ENCODE measurements around the gene ALK. TPM values are rescaled to one million over a fixed set of nuclear protein-coding genes. Genes with fewer than 3 reads are reported as not detected.

Gene ALK
- total RNA-seq, 1 donor from 2014 or later, result 0.52 TPM

- Histone ChIP-seq H3K4me1 (ENCODE audit: control insufficient read depth in 3 of 3, insufficient read depth in 3 of 3, low read length in 3 of 3) (no peaks in the 10 kb centered on the region), H3K9me3 (ENCODE audit: control insufficient read depth in 3 of 3, low read length in 3 of 3) (no peaks in the 10 kb centered on the region), H3K27me3 (ENCODE audit: control insufficient read depth in 3 of 3, insufficient read depth in 3 of 3, low read length in 3 of 3) (no peaks in the 10 kb centered on the region), H3K27ac (ENCODE audit: low read depth, low read length) (no peak overlapping the region), H3K9ac (ENCODE audit: low read depth in 1 of 3, low read length in 3 of 3) (no peak overlapping the region), H3K4me3 (ENCODE audit: low read length in 3 of 3) (no peak overlapping the region), H3K36me3 (ENCODE audit: control insufficient read depth in 3 of 3, insufficient read depth in 3 of 3, low read length in 3 of 3) (no peaks in the 10 kb centered on the region)
These were observed 329.8 kb downstream of the ALK start for GRCh38 chr2:29591600-29591999.

- H3K27me3 ChIP-seq (ENCODE audit: control insufficient read depth in 3 of 3, insufficient read depth in 3 of 3, low read length in 3 of 3), result no peaks in the 10 kb centered on the region
- H3K4me1 ChIP-seq (ENCODE audit: control insufficient read depth in 3 of 3, insufficient read depth in 3 of 3, low read length in 3 of 3), result no peaks in the 10 kb centered on the region
- no peak overlapping the region for H3K9ac ChIP-seq (ENCODE audit: low read depth in 1 of 3, low read length in 3 of 3)
- no peaks in the 10 kb centered on the region for H3K9me3 ChIP-seq (ENCODE audit: control insufficient read depth in 3 of 3, low read length in 3 of 3)
- H3K4me3 ChIP-seq (ENCODE audit: low read length in 3 of 3), result no peak overlapping the region
- H3K27ac ChIP-seq (ENCODE audit: low read depth, low read length), result no peak overlapping the region
- no peaks in the 10 kb centered on the region for H3K36me3 ChIP-seq (ENCODE audit: control insufficient read depth in 3 of 3, insufficient read depth in 3 of 3, low read length in 3 of 3)
These were observed 331.2 kb downstream of the ALK start for GRCh38 chr2:29590211-29590610.

- no peaks in the 10 kb centered on the region for H3K27me3 ChIP-seq (ENCODE audit: control insufficient read depth in 3 of 3, insufficient read depth in 3 of 3, low read length in 3 of 3)
- no peak overlapping the region for H3K27ac ChIP-seq (ENCODE audit: low read depth, low read length)
- no peaks in the 10 kb centered on the region for H3K36me3 ChIP-seq (ENCODE audit: control insufficient read depth in 3 of 3, insufficient read depth in 3 of 3, low read length in 3 of 3)
- no peak overlapping the region for H3K9ac ChIP-seq (ENCODE audit: low read depth in 1 of 3, low read length in 3 of 3)
- no peaks in the 10 kb centered on the region for H3K9me3 ChIP-seq (ENCODE audit: control insufficient read depth in 3 of 3, low read length in 3 of 3)
- no peaks in the 10 kb centered on the region for H3K4me1 ChIP-seq (ENCODE audit: control insufficient read depth in 3 of 3, insufficient read depth in 3 of 3, low read length in 3 of 3)
- no peak overlapping the region for H3K4me3 ChIP-seq (ENCODE audit: low read length in 3 of 3)
These were observed 331.8 kb downstream of the ALK start for GRCh38 chr2:29589440-29590103.

GRCh38 chr2:29587402-29588190 lies 333.8 kb downstream of the ALK start:
- H3K27ac ChIP-seq (ENCODE audit: low read depth, low read length), result no peak overlapping the region
- H3K36me3 ChIP-seq (ENCODE audit: control insufficient read depth in 3 of 3, insufficient read depth in 3 of 3, low read length in 3 of 3), result no peaks in the 10 kb centered on the region
- no peaks in the 10 kb centered on the region for H3K9me3 ChIP-seq (ENCODE audit: control insufficient read depth in 3 of 3, low read length in 3 of 3)
- no peaks in the 10 kb centered on the region for H3K4me1 ChIP-seq (ENCODE audit: control insufficient read depth in 3 of 3, insufficient read depth in 3 of 3, low read length in 3 of 3)
- H3K9ac ChIP-seq (ENCODE audit: low read depth in 1 of 3, low read length in 3 of 3), result no peak overlapping the region
- H3K27me3 ChIP-seq (ENCODE audit: control insufficient read depth in 3 of 3, insufficient read depth in 3 of 3, low read length in 3 of 3), result no peaks in the 10 kb centered on the region
- H3K4me3 ChIP-seq (ENCODE audit: low read length in 3 of 3), result no peak overlapping the region

- Histone ChIP-seq H3K27ac (ENCODE audit: low read depth, low read length) (no peak overlapping the region), H3K4me1 (ENCODE audit: control insufficient read depth in 3 of 3, insufficient read depth in 3 of 3, low read length in 3 of 3) (no peaks in the 10 kb centered on the region), H3K36me3 (ENCODE audit: control insufficient read depth in 3 of 3, insufficient read depth in 3 of 3, low read length in 3 of 3) (no peaks in the 10 kb centered on the region), H3K27me3 (ENCODE audit: control insufficient read depth in 3 of 3, insufficient read depth in 3 of 3, low read length in 3 of 3) (no peaks in the 10 kb centered on the region), H3K4me3 (ENCODE audit: low read length in 3 of 3) (no peak overlapping the region), H3K9ac (ENCODE audit: low read depth in 1 of 3, low read length in 3 of 3) (no peak overlapping the region), H3K9me3 (ENCODE audit: control insufficient read depth in 3 of 3, low read length in 3 of 3) (no peaks in the 10 kb centered on the region)
These were observed 334.5 kb downstream of the ALK start for GRCh38 chr2:29586919-29587318.

GRCh38 chr2:29583548-29584156 lies 337.7 kb downstream of the ALK start:
- H3K27me3 ChIP-seq (ENCODE audit: control insufficient read depth in 3 of 3, insufficient read depth in 3 of 3, low read length in 3 of 3), result no peaks in the 10 kb centered on the region
- H3K4me1 ChIP-seq (ENCODE audit: control insufficient read depth in 3 of 3, insufficient read depth in 3 of 3, low read length in 3 of 3), result no peaks in the 10 kb centered on the region
- no peak overlapping the region for H3K27ac ChIP-seq (ENCODE audit: low read depth, low read length)
- H3K9me3 ChIP-seq (ENCODE audit: control insufficient read depth in 3 of 3, low read length in 3 of 3), result no peaks in the 10 kb centered on the region
- no peaks in the 10 kb centered on the region for H3K36me3 ChIP-seq (ENCODE audit: control insufficient read depth in 3 of 3, insufficient read depth in 3 of 3, low read length in 3 of 3)
- no peak overlapping the region for H3K4me3 ChIP-seq (ENCODE audit: low read length in 3 of 3)
- H3K9ac ChIP-seq (ENCODE audit: low read depth in 1 of 3, low read length in 3 of 3), result no peak overlapping the region

DNA sequence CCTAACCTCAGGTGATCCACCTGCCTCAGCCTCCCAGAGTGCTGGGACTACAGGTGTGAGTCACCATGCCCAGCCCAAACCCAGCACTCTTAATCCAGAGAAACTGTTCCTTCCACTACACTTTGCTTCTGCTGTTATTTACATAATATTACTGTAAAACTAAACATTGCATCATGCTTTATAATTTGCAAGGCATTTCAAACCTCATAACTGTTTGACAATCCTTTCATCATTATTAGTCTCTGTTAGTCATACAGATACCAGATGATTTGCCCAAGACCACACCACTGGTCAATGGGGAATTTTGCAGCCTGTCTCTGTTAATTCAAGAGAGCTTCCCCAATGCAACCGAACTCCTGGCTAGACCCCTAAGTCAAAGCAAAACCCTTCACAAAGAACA lies 338.3 kb downstream of the ALK start:
- H3K27me3 ChIP-seq (ENCODE audit: control insufficient read depth in 3 of 3, insufficient read depth in 3 of 3, low read length in 3 of 3), result no peaks in the 10 kb centered on the region
- no peak overlapping the region for H3K4me3 ChIP-seq (ENCODE audit: low read length in 3 of 3)
- no peak overlapping the region for H3K27ac ChIP-seq (ENCODE audit: low read depth, low read length)
- H3K36me3 ChIP-seq (ENCODE audit: control insufficient read depth in 3 of 3, insufficient read depth in 3 of 3, low read length in 3 of 3), result no peaks in the 10 kb centered on the region
- H3K4me1 ChIP-seq (ENCODE audit: control insufficient read depth in 3 of 3, insufficient read depth in 3 of 3, low read length in 3 of 3), result no peaks in the 10 kb centered on the region
- no peak overlapping the region for H3K9ac ChIP-seq (ENCODE audit: low read depth in 1 of 3, low read length in 3 of 3)
- H3K9me3 ChIP-seq (ENCODE audit: control insufficient read depth in 3 of 3, low read length in 3 of 3), result no peaks in the 10 kb centered on the region

GRCh38 chr2:29582062-29582461 lies 339.3 kb downstream of the ALK start:
- Histone ChIP-seq H3K9ac (ENCODE audit: low read depth in 1 of 3, low read length in 3 of 3) (no peak overlapping the region), H3K9me3 (ENCODE audit: control insufficient read depth in 3 of 3, low read length in 3 of 3) (no peaks in the 10 kb centered on the region), H3K36me3 (ENCODE audit: control insufficient read depth in 3 of 3, insufficient read depth in 3 of 3, low read length in 3 of 3) (no peaks in the 10 kb centered on the region), H3K4me3 (ENCODE audit: low read length in 3 of 3) (no peak overlapping the region), H3K27ac (ENCODE audit: low read depth, low read length) (no peak overlapping the region), H3K4me1 (ENCODE audit: control insufficient read depth in 3 of 3, insufficient read depth in 3 of 3, low read length in 3 of 3) (no peaks in the 10 kb centered on the region), H3K27me3 (ENCODE audit: control insufficient read depth in 3 of 3, insufficient read depth in 3 of 3, low read length in 3 of 3) (no peaks in the 10 kb centered on the region)

DNA sequence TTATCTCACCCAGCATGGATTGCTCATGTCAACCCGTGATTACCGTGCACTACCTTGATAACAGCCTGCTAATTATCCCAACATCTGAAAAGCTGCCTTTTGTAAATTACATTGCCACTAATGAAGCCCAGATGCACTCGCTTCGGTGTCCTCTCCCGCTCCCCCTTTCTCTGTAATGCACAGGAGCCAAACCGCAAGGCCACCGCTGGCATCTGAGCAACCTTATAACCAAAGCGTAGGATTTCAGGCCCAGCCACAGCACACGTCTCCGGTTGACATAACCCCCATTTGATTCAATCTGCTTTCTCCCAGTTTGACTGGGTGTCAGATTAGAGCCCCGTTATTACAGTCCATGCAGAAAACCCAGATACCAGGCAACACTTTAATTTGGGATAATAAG lies 341.2 kb downstream of the ALK start:
- Histone ChIP-seq H3K4me1 (ENCODE audit: control insufficient read depth in 3 of 3, insufficient read depth in 3 of 3, low read length in 3 of 3) (no peaks in the 10 kb centered on the region), H3K27me3 (ENCODE audit: control insufficient read depth in 3 of 3, insufficient read depth in 3 of 3, low read length in 3 of 3) (no peaks in the 10 kb centered on the region), H3K9me3 (ENCODE audit: control insufficient read depth in 3 of 3, low read length in 3 of 3) (no peaks in the 10 kb centered on the region), H3K27ac (ENCODE audit: low read depth, low read length) (no peak overlapping the region), H3K9ac (ENCODE audit: low read depth in 1 of 3, low read length in 3 of 3) (no peak overlapping the region), H3K4me3 (ENCODE audit: low read length in 3 of 3) (no peak overlapping the region), H3K36me3 (ENCODE audit: control insufficient read depth in 3 of 3, insufficient read depth in 3 of 3, low read length in 3 of 3) (no peaks in the 10 kb centered on the region)

- no peaks in the 10 kb centered on the region for H3K27me3 ChIP-seq (ENCODE audit: control insufficient read depth in 3 of 3, insufficient read depth in 3 of 3, low read length in 3 of 3)
- H3K36me3 ChIP-seq (ENCODE audit: control insufficient read depth in 3 of 3, insufficient read depth in 3 of 3, low read length in 3 of 3), result no peaks in the 10 kb centered on the region
- no peak overlapping the region for H3K4me3 ChIP-seq (ENCODE audit: low read length in 3 of 3)
- H3K4me1 ChIP-seq (ENCODE audit: control insufficient read depth in 3 of 3, insufficient read depth in 3 of 3, low read length in 3 of 3), result no peaks in the 10 kb centered on the region
- no peak overlapping the region for H3K27ac ChIP-seq (ENCODE audit: low read depth, low read length)
- no peaks in the 10 kb centered on the region for H3K9me3 ChIP-seq (ENCODE audit: control insufficient read depth in 3 of 3, low read length in 3 of 3)
- H3K9ac ChIP-seq (ENCODE audit: low read depth in 1 of 3, low read length in 3 of 3), result no peak overlapping the region
These were observed 341.8 kb downstream of the ALK start for GRCh38 chr2:29579495-29580169.

All from skeletal muscle tissue (tissue), 4 donors.